HTR-8/SVneo (cell line): ENCODE data around the gene FPGS.
"Not testable (repeated sequence)": the region's sequence is repeated elsewhere in the genome, so short reads cannot be mapped to it uniquely, and the experiment has no call there.

Experiments
- DNase-seq: peaks from one replicate; pipeline ENCODE4 v3.0.0; 2011; ENCODE audit warnings: low spot score, mixed read lengths; ENCODE audit not compliant: insufficient read length
- FAIRE-seq: peaks from 2 replicates; lab custom pipeline; 2011; peaks lifted over from hg19 to GRCh38; lab: Jason Lieb, UNC

FPGS gene

DNA sequence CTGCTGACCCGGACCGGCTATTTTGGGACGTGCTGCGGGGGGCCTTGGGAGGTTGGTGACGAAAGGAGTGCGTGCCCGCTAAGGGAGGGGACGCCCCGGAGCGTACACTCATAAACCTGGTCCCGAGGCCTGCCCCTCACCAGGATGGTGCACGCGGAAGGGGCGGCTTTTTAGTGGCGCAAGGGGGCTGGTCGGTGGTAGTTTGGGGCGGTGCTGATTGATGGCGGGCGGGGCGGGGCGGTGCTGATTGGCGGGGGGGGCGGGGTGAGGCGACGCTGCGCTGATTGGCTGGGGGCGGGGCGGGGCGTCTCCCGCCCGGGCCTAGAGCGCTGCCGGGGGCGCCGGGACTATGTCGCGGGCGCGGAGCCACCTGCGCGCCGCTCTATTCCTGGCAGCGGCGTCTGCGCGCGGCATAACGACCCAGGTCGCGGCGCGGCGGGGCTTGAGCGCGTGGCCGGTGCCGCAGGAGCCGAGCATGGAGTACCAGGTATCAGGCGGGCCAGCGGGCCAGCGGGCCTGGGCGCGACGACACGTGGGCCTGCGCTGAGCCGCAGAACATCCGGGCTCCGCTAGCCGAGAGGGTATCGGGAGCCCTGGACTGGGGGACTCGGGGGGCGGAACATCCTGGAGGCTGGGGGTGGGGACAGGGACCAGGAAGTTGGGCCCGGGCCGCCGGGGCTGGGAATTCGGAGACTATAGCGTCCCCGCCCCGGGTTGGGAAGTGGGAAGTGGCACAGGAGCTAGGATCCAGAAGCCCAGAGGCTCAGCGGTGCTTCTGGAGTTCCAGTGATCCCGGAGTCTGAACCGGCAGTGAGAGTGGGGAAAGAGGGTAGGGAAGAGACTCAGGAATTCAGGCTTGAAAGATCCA lies at the start of gene FPGS:
FPGS (plus strand) TSS at position 307 of the 868 bp plus-strand sequence; CDS start at position 350, 43 bp downstream.
- peak; percentile 89 for DNase-seq
- FAIRE-seq, result no peak

GRCh38 chr9:127753148-127753547 lies 49.5 kb upstream of the FPGS start:
- FAIRE-seq, result no peak

DNA sequence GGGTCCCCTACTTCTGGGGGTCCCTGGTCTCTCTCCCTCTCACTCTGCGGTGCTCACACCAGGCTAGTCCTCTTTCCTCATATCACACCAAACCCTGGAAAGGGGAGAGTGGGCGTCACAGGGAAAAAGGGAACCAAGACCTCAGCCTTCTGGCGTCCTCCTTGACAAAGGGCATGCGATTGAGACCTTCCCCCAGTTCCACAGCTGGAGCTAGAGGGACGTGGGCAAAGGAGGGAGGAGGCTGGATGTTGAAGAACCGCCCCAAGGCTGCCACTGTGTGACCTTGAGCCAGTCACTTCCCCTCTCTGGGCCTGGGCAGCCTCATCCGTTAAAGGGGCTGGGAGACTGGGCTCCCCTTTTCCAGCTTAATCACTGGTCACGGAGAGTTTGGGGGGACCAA lies 49.1 kb upstream of the FPGS start:
- no peak for FAIRE-seq

More at GRCh38 chr9:127753148-127753547, 49.5 kb upstream of the FPGS start:
- DNase-seq, result no peak

GRCh38 chr9:127754099-127755060 lies 48.3 kb upstream of the FPGS start:
- DNase-seq (no peak), FAIRE-seq (no peak)

More for the DNA sequence above, 49.1 kb upstream of the FPGS start:
- DNase-seq, result no peak

DNA sequence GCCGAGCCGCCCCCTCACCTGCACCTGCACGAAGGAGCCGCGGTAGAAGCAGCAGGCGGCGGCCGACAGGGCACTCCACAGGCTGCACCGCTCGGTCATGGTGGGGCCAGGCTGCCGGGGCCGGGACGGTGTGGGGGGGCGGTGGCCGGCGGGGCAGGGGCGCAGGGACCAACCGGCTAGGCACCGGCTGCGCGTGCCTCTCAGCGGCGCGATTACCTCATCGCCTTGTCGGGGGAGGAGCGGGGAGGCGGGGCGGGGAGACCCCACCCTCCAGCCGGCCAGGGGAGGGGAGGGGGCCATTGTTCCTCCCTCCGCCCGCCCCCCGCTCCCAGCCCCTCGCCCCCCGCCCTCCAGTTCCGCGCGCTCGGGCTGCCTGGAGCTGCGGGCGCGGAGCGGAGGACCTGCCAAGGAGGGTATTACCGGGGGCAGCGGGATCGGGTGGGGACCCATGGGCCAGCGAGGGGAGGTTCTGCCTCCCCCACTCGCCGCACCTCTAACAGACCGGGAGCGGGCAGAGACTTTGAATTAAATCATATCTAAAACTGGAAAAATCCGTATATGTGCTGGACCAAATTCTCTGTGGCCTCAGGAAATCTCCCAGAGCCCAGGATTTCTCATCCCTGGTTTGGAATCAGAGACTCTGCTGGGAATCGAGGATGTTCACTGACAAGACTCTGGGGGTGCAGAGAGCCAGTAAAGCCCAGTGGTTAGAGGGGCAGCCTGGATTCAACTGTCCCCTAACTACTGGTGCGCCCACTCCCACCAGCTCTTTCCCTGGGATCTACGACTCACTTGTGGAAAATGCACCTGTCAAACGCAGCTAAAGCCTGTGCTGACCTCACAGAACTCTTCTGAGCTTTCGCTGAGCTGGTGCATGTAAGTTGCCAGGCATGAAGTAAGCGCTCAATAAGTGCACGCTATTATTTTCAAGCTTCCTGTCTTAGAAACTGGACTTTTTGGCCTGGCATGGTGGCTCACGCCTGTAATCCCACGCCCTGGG lies 47.3 kb upstream of the FPGS start:
- no peak for DNase-seq
- FAIRE-seq, result no peak

DNA sequence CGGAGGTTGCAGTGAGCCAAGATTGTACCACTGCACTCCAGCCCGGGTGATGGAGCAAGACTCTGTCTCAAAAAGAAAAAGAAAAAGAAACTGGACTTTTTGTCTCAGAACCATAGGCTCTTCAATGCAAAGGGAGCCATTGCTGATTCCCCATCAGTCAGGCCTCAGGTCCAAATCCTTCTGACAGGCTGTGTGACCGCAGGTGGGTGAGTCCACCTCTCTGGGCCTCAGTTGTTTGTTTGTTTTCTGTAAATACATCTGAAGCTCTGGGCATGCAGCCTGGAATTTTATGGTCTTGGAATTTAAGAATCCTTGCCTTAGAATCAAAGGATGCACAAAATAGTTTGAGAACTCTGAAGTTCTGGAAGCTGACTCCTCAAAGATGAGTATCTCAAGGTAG lies 46.4 kb upstream of the FPGS start:
- DNase-seq (no peak), FAIRE-seq (no peak)

- not testable (repeated sequence) for DNase-seq, FAIRE-seq
Measured at GRCh38 chr9:127756776-127757175, 45.9 kb upstream of the FPGS start.

GRCh38 chr9:127758843-127759242 lies 43.8 kb upstream of the FPGS start:
- DNase-seq (no peak), FAIRE-seq (no peak)

DNA sequence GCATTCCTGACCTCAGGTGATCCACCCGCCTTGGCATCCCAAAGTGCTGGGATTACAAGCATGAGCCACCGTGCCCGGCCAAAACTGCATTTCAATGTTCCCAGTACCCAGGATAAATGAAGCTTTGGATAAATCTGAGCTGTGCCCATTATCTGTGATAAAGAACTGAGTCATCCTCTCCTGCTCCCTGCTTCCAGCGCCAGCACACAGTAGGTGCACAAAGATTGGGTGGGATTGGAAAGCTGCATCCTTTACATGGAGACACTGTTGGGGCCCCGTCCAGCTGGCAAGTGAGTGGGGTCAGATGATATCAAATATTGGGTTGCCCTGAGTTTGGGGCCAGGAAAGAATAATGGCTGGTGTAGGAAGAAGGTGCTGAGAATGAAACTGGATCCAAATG lies 41.6 kb upstream of the FPGS start:
- DNase-seq (no peak), FAIRE-seq (no peak)

DNA sequence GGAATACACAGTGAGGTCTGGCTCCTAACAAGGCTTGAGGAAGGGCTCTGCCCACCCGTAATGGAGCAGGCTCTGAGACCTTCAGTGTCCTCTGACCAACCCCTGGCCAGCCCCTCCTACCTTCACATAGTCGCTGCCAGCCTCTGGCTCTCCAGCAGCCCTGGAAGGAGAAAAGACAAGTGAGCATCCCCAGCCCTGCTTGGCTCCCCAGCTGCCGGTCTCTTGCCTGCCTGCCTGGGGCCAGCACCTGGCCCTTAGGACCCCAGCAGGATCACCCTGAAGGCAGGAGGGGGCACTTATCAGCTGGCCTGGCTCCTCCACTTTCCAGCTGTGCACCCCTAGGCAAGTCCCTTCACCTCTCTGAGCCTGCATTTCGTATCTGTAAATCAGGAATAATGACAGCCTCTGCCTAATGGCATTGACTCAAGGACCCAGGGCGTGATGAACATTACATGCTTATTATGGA lies 41.2 kb upstream of the FPGS start:
- DNase-seq (no peak), FAIRE-seq (no peak)

DNA sequence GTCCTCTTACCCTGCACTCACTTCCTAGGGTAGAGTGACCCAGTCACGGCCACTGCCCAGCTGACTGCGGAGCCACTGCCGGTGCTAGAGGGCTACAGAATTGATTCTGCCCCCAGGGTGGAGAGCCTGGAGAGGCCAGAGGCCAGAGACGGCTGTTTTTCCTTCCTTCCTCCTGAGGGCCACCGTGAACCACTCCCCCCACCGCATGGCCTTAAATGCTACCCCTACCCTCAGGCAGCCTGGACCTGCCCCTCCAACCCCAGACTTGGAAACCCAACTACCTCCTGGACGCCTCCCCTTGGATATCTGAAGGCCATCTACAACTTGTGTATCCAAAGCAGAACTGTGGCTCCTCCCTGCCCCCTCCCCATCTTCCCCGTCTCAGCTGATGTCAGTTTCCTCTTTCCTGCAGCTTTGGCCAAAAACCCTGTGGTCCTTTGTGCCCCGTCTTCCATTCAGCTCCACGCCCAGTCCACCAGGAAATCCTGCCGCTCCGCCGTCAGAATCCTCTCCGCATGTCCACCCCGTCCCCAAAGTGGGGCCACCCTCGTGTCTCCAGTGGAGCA lies 40.5 kb upstream of the FPGS start:
- DNase-seq (no peak), FAIRE-seq (no peak)

- DNase-seq (no peak), FAIRE-seq (no peak)
Measured at GRCh38 chr9:127763918-127764384, 38.7 kb upstream of the FPGS start.

GRCh38 chr9:127765418-127765817 lies 37.3 kb upstream of the FPGS start:
- DNase-seq, result no peak
- no peak for FAIRE-seq

- no peak for FAIRE-seq
- no peak for DNase-seq
Measured at GRCh38 chr9:127767410-127767809, 35.3 kb upstream of the FPGS start.

DNA sequence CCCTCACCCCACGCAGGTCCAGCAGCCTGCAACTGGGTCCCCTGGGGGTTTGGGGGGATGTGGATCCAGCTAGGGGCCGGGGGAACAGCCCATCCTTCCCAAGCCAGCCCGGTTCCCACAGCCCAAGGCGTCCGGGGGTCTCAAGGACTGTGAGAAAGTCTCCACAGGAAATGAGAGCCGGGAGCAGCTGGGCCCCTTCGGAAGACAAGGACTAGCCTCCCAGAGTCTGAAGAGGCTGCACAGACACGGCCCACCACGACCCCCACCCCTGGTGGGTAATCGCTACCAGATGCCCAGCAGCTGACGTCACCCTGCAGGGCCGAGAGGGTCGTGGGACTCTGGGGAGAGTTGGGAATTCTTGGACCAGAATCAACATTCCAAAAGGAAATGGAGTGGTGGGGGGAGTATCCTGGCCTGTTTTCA lies 34.8 kb upstream of the FPGS start:
- DNase-seq (no peak), FAIRE-seq (no peak)

DNA sequence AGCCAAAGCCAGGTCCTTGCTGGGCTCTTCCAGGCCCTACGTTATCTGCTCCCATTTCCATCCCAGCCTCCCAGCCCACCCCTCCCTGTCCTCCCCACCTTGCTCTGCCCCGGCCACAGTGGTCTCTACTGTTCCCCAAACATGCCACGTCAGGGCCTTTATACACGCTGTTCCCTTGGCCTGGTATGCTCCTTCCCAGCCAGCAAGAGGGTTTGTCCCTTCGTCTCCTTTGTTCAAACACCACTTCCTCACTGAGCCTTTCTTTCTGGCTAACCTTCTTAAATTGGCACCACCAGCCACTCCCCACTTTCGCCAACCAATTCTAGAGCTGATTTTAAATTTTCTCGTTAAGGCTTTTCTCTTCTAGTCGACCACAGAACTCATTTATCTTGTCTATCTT lies 34.0 kb upstream of the FPGS start:
- DNase-seq, result no peak
- no peak for FAIRE-seq

- FAIRE-seq, result no peak
- DNase-seq, result no peak
Measured at GRCh38 chr9:127769101-127769500, 33.6 kb upstream of the FPGS start.

- no peak for FAIRE-seq
Measured at GRCh38 chr9:127769929-127770582, 32.6 kb upstream of the FPGS start.

GRCh38 chr9:127770583-127770904 lies 32.1 kb upstream of the FPGS start:
- FAIRE-seq (no peak), DNase-seq (no peak)

More at GRCh38 chr9:127769929-127770582, 32.6 kb upstream of the FPGS start:
- DNase-seq, result no peak
